Measurements from ENCODE around the gene MRPL48. TPM values are rescaled to one million over a fixed set of nuclear protein-coding genes. Genes with fewer than 3 reads are reported as not detected.
A peak's percentile ranks its signal among the peaks of the same experiment; 100 is the strongest.

The MRPL48 gene
- total and polyA plus RNA-seq, 10 of the 15 experiments (the other 5 are each of a cell fraction or from before 2014, with no cell fraction given) = 46.7 to 159 (median 83.4) TPM

DNA sequence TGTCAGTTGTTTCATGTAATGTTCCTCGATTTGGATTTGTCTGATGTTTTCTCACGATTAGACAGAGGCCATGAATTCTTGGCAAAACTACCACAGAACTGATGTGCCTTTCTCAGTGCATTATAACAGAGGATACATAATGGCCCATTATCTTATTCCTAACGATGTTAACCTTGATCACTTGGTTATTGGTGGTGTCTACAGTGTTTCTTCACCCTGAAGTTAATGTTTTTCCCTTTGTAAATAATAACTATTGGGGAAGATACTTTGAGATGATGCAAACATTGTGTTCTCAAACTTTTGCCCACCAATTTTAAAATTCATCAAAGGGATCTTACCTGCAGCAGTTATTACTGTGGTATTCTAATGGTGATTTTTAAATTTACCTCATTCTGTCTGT, 39.9 kb upstream of the MRPL48 start:
- Histone ChIP-seq H3K4me1 (ENCODE audit: control insufficient read depth, insufficient read depth, low read length) (no peaks in the 10 kb centered on the region), H2AFZ (ENCODE audit: control insufficient read depth, low read depth, low read length) (no peak overlapping the region), H3K4me3 (no peak overlapping the region), H4K20me1 (ENCODE audit: control insufficient read depth, insufficient read depth) (no peaks in the 10 kb centered on the region), H3K36me3 (ENCODE audit: control insufficient read depth in 2 of 2, insufficient read depth in 2 of 2, low read length in 1 of 2) (no peaks in the 10 kb centered on the region; a peak in 2 of 4 replicates), H3K27ac (ENCODE audit: control insufficient read depth, insufficient read depth) (no peak overlapping the region), H3K79me2 (ENCODE audit: control insufficient read depth, insufficient read depth, low read length) (peaks cover 56% of the 10 kb centered on the region), H3K4me2 (ENCODE audit: control insufficient read depth, insufficient read depth) (no peak overlapping the region), H3K9me3 (replicated peaks; ENCODE audit: control insufficient read depth, insufficient read depth, low read length) (no peaks in the 10 kb centered on the region), H3K27me3 (replicated peaks in 1 of 2; ENCODE audit: control insufficient read depth in 2 of 2, insufficient read depth in 2 of 2, low read length in 1 of 2) (no peaks in the 10 kb centered on the region), H3K9ac (ENCODE audit: control insufficient read depth, insufficient read depth, low read length) (no peak overlapping the region)
- ChIA-PET RAD21 (ENCODE audit: unreplicated experiment) (no interaction called here), SMC1A (ENCODE audit: uncharacterized antibody, unreplicated experiment) (interaction anchor here (1.0 kb wide), 1 partner anchor 10 kb away, joined by 3 read pairs; no protein-coding TSS in a partner anchor), CTCF (no interaction called here), POLR2A (interaction anchor here (1.1 kb wide), 1 partner anchor 11 kb away, joined by 7 read pairs; no protein-coding TSS in a partner anchor)
- WGBS (ENCODE audit: insufficient coverage, insufficient replicate concordance, low lambda C conversion rate, missing lambda C conversion rate) = 96% methylated on average over 3 of the region's 3 CpGs
- intact Hi-C loops (cut with micrococcal nuclease; ENCODE audit: unreplicated experiment) = no loop called here
- FAIRE-seq = no peak
- in situ Hi-C loops (cut with MboI) = no loop called here
- DNase-seq (ENCODE audit: low read depth, low spot score) = no peak
- TF ChIP-seq, protein P1, sequence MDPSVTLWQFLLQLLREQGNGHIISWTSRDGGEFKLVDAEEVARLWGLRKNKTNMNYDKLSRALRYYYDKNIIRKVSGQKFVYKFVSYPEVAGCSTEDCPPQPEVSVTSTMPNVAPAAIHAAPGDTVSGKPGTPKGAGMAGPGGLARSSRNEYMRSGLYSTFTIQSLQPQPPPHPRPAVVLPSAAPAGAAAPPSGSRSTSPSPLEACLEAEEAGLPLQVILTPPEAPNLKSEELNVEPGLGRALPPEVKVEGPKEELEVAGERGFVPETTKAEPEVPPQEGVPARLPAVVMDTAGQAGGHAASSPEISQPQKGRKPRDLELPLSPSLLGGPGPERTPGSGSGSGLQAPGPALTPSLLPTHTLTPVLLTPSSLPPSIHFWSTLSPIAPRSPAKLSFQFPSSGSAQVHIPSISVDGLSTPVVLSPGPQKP (IDR thresholded peaks at IDR 0.05; ENCODE audit: low read depth, low read length) = no peak
- TF ChIP-seq ZNF207 (IDR thresholded peaks at IDR 0.05; ENCODE audit: borderline replicate concordance) (no peak), RCOR1 (conservative IDR thresholded peaks at IDR 0.05; ENCODE audit: low read depth, low read length) (no peak), MYC (IDR thresholded peaks at IDR 0.05; ENCODE audit: insufficient read depth, insufficient read length, insufficient replicate concordance, low read length, severe bottlenecking) (no peak), IKZF1 (conservative IDR thresholded peaks at IDR 0.05) (no peak), SMAD1 (IDR thresholded peaks at IDR 0.05; ENCODE audit: low read depth, partially characterized antibody) (no peak), TAF1 (IDR thresholded peaks at IDR 0.05; ENCODE audit: borderline replicate concordance, low read depth, low read length) (no peak), SUZ12 (IDR thresholded peaks at IDR 0.05; ENCODE audit: unreplicated experiment) (no peak), CBFB (IDR thresholded peaks at IDR 0.05; ENCODE audit: low read depth) (no peak)
- TF ChIP-seq, protein P2, sequence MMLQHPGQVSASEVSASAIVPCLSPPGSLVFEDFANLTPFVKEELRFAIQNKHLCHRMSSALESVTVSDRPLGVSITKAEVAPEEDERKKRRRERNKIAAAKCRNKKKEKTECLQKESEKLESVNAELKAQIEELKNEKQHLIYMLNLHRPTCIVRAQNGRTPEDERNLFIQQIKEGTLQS (IDR thresholded peaks at IDR 0.05; ENCODE audit: borderline replicate concordance, extremely low read depth, low read depth, low read length) = no peak
- no peak for ATAC-seq
- BruUV-seq (replicated peaks) = TSS peak; percentile 37
